T-helper 1 cell treated with Interleukin-12 subunit alpha and Interleukin-12 subunit beta and Interleukin-4 antibody, amounts not matched to agents 30 μg/mL and 1 μg/mL, for 36 hours (primary cell): ENCODE measurements around the gene ADAMTS17.

Source experiments
- H3K27ac Mint-ChIP-seq: one replicate; pipeline ENCODE4 v1.8.0; 2021; ENCODE audit warnings: mild to moderate bottlenecking, mixed read lengths
- H3K27me3 Mint-ChIP-seq: one replicate; pipeline ENCODE4 v1.8.0; 2021; ENCODE audit warnings: low read depth, mixed read lengths
- H3K36me3 Mint-ChIP-seq: one replicate; pipeline ENCODE4 v1.8.0; 2021; ENCODE audit warnings: low read depth, mixed read lengths
- H3K4me1 Mint-ChIP-seq: one replicate; pipeline ENCODE4 v1.8.0; 2021; ENCODE audit warnings: low read depth, mixed read lengths
- H3K4me3 Mint-ChIP-seq: one replicate; pipeline ENCODE4 v1.8.0; 2021; ENCODE audit warnings: mild to moderate bottlenecking, moderate library complexity, mixed read lengths
- H3K9me3 Mint-ChIP-seq: one replicate; pipeline ENCODE4 v1.8.0; 2021; ENCODE audit warnings: mixed read lengths

ADAMTS17 gene

DNA sequence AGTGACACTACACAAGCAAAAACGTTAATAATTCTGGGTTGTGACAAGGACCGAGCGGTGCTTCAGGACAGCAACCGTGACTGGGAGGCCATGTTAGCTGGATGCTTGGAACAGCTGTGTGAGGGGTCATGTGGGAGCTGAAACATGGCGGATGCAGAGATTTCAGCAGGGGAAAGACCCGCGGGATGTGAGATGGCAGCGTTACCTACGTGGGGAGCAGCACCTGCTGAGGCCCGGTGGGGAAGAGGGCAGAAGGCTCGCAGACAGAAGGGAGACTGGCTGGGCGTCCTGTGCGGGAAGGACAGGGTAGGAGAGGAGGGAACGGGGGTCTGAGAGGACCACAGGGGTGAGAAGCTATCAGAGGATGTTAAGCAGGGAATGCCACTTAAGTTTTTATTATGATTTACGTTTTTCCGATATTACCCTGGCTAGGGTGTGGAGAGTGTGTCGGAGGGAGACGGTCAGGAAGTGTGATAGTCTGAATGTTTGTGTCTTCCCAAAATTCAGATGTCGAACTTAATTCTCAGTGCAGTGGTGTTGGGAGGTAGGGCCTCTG lies 379.7 kb downstream of the ADAMTS17 start:
- no peak overlapping the region for H3K27ac Mint-ChIP-seq
- H3K36me3 Mint-ChIP-seq, result no peaks in the 10 kb centered on the region
- H3K4me3 Mint-ChIP-seq, result no peak overlapping the region
- H3K27me3 Mint-ChIP-seq, result peaks cover 5% of the 10 kb centered on the region
- peaks cover 3% of the 10 kb centered on the region for H3K4me1 Mint-ChIP-seq
- H3K9me3 Mint-ChIP-seq, result no peaks in the 10 kb centered on the region

DNA sequence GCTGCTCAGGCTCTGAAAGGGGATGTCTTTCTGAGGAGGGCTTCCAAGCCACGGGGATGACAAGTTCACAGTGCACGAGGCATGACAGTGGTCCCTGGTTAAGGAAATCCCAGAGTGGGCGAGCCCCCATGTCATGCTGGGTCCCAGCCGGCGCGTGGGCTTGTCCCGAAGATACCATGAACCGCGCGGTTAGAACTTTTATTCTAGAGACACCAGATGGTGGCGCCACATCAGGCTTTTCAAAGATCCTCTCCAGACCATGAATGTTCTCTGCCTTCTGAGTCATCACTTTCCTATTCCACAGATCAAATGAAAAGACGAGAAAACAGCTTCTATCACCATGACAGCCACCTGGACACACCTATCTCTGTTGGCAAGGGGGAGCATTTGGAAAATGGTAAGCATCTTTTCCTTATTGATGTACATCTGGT lies 380.7 kb downstream of the ADAMTS17 start:
- no peaks in the 10 kb centered on the region for H3K36me3 Mint-ChIP-seq
- H3K4me1 Mint-ChIP-seq, result peaks cover 3% of the 10 kb centered on the region
- H3K4me3 Mint-ChIP-seq, result no peak overlapping the region
- H3K27me3 Mint-ChIP-seq, result peaks cover 5% of the 10 kb centered on the region
- H3K27ac Mint-ChIP-seq, result no peak overlapping the region
- no peaks in the 10 kb centered on the region for H3K9me3 Mint-ChIP-seq

DNA sequence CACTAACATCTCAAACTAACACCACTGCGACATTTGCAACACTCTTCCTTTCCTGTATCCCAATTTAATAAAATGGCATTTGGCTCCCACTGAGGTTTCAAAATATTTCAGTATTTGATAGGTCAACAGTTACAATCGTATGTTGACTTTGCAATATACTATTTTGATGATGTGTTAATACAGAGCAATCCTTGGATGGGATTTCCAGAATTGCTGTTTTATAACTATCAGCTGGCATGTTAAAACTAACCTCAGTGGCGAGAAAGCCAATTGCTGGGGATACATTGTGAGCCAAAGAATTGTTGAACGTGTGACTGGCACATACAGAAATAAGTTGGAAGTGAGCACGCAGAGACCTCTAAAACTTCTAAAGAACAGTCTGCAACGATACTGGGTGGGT lies 382.4 kb downstream of the ADAMTS17 start:
- no peak overlapping the region for H3K4me3 Mint-ChIP-seq

DNA sequence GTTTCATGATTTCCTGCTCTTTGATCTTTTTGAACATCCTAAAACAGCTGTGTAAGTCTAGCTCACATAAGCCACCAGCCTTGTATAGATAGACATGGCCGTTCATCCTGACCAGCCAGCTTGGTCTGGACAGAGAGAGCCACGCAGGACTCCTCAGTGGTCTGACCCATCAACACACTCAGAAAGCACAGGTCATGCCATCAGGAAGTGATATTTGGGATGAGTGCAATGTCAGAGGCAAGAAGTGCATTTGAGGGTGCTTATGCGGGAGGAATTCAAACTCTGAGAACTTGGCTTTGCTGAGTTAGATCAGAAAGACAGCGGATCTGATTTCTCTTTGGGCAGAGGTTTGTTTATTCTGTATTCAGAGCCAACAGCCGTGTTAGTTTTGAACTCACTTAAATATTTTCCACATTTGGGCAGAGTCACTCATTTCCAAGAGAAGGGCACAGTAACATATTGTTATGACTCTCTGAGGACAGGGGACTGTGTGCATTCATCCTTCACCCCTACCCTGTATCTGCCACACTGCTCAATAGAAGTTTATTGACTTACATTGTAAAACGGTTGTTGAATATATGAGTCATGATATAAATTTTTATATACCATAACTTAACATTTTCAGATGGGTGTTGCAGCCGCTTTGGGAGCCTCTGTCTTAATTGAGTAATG lies 383.2 kb downstream of the ADAMTS17 start:
- H3K27me3 Mint-ChIP-seq, result peaks cover 5% of the 10 kb centered on the region
- no peaks in the 10 kb centered on the region for H3K36me3 Mint-ChIP-seq
- H3K27ac Mint-ChIP-seq, result no peak overlapping the region
- peaks cover 3% of the 10 kb centered on the region for H3K4me1 Mint-ChIP-seq
- H3K9me3 Mint-ChIP-seq, result no peaks in the 10 kb centered on the region
- H3K4me3 Mint-ChIP-seq, result no peak overlapping the region

More for the DNA sequence above, 382.4 kb downstream of the ADAMTS17 start:
- peaks cover 3% of the 10 kb centered on the region for H3K4me1 Mint-ChIP-seq
- H3K9me3 Mint-ChIP-seq, result no peaks in the 10 kb centered on the region
- no peak overlapping the region for H3K27ac Mint-ChIP-seq
- H3K27me3 Mint-ChIP-seq, result peaks cover 5% of the 10 kb centered on the region
- no peaks in the 10 kb centered on the region for H3K36me3 Mint-ChIP-seq

DNA sequence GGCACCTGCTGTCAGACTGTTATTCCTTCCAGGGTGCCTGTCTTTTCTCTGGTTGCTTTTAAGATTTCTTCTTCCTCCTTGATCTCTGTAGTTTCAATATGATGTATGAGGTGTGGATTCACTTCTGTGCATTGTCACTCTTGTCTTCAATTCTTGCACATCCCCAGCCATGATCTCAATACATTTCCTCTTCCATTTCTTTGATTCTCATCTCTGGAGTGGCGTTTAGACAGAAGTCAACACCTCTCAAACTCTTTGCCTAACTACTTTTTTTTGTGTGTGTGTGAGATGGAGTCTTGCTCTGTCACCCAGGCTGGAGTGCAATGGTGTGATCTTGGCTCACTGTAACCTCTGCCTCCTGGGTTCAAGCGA lies 384.1 kb downstream of the ADAMTS17 start:
- Mint-ChIP-seq H3K9me3 (no peaks in the 10 kb centered on the region), H3K36me3 (no peaks in the 10 kb centered on the region), H3K27ac (no peak overlapping the region), H3K27me3 (peaks cover 5% of the 10 kb centered on the region), H3K4me1 (peaks cover 3% of the 10 kb centered on the region), H3K4me3 (no peak overlapping the region)

DNA sequence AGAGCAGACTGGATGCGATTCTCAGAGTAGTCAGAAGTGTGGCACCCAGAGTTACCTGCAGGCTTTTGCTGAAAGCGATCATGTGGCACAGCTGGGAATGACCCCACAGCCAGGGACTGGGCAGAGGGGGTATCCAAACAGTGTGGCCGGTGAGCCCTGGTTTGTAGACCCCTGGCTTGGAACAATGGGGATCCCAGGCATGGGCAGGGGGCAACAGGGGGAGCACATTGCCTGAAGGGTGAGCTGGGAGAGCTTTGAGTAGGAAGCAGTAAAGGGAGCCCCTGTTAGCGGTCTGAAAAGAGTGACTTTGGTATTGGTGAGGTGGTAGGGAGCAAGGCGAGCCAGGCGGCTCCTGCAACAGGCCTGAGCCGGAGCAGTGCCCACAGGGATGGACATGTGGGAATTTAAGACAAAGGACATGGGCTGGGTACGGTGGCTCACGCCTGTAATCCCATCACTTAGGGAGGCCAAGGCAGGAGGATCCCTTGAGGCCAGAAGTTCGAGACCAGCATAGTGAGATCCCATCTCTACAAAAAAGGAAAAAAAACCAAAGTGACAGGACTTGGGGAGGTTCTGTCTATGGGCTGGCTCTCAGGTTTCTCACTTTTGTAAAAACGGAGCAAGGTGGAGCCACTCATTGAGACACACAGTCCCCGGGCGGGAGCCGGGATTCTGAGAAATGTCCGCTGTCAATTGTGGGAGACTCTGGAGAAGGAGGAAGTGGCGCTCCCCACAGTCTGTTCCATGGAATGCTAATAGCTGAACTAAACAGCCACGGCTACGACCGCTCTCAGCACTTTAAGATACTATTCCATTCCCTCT lies 384.7 kb downstream of the ADAMTS17 start:
- Mint-ChIP-seq H3K4me3 (no peak overlapping the region), H3K4me1 (peaks cover 3% of the 10 kb centered on the region), H3K9me3 (no peaks in the 10 kb centered on the region), H3K27ac (no peak overlapping the region), H3K36me3 (no peaks in the 10 kb centered on the region), H3K27me3 (peaks cover 5% of the 10 kb centered on the region)

DNA sequence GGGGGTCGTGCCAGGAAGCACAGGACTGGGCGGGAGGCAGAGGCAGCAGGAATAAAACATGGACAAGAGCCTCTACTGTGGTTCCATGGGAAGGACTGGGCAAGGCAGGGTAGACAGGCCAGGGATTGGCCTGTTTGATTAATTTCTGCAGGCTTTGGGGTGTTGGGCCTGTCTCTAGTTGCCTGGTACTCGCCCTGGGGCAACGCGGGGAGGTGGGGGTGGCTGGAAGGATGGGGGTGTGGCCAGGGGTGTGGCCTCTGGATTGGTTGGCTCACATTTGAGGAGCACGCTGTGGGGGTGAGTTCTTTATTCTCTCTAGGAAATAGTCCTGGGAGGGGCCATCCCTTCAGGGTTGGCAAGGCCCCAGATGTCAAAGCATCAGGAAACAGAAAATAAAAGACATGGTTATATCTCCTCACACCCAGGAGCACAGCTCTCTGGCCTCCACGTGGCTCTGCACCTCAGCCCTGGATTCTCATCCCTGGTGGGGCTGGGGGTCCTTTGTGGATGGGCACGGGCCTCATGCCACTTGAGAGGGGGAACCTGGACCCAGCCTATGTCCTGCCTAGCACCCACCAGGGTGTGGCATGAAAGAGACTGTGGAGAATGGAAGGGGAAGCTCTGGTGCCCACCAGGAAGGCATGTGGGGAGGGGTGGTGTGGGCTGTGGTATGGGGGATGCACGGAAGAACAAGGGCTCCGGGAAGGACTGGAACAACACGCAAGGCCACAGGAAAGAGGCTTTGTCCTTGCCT lies 385.6 kb downstream of the ADAMTS17 start:
- H3K4me1 Mint-ChIP-seq, result peaks cover 3% of the 10 kb centered on the region
- no peak overlapping the region for H3K4me3 Mint-ChIP-seq
- H3K9me3 Mint-ChIP-seq, result no peaks in the 10 kb centered on the region
- H3K36me3 Mint-ChIP-seq, result no peaks in the 10 kb centered on the region
- H3K27me3 Mint-ChIP-seq, result peaks cover 5% of the 10 kb centered on the region
- no peak overlapping the region for H3K27ac Mint-ChIP-seq

DNA sequence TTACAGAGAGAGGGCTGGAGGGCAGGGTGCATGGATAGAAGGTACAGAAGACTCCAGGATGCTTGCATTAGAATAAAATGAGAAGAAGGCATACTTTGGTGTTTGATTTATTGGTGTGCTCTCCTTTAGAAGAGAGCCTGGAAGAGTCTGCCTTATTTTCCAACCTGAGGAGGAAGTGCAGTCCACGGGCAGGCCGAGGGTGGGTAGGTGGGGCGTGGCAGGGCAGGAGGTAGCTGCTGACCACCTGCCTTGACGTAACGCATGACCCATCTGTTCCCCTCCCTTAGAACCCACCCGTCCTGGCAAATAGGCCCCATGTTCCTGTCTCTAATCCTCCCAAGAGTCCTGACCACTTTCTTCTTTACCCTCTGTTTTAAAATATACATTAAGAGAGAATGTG lies 386.2 kb downstream of the ADAMTS17 start:
- Mint-ChIP-seq H3K27ac (no peak overlapping the region), H3K36me3 (no peaks in the 10 kb centered on the region), H3K4me1 (peaks cover 3% of the 10 kb centered on the region), H3K27me3 (peaks cover 8% of the 10 kb centered on the region), H3K9me3 (no peaks in the 10 kb centered on the region), H3K4me3 (no peak overlapping the region)

DNA sequence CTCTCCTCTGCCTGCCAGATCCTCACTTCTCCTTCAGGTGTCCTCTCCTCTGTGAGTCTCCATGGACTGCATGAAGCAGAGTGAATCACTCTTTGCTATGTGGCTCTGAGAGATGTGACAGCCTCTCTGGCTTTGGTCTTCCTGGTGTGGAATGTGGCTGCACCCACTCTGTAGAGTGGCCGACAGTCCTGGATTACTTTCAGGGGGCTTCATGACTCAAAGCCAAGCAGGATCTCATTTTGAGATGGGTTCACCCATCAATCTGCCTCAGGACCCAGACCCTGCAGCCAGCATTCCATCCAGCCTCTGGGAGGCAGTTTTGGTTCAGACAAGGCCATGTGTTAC lies 386.6 kb downstream of the ADAMTS17 start:
- Mint-ChIP-seq H3K9me3 (no peaks in the 10 kb centered on the region), H3K4me3 (no peak overlapping the region), H3K27ac (no peak overlapping the region), H3K27me3 (peaks cover 8% of the 10 kb centered on the region), H3K4me1 (peaks cover 3% of the 10 kb centered on the region), H3K36me3 (no peaks in the 10 kb centered on the region)

DNA sequence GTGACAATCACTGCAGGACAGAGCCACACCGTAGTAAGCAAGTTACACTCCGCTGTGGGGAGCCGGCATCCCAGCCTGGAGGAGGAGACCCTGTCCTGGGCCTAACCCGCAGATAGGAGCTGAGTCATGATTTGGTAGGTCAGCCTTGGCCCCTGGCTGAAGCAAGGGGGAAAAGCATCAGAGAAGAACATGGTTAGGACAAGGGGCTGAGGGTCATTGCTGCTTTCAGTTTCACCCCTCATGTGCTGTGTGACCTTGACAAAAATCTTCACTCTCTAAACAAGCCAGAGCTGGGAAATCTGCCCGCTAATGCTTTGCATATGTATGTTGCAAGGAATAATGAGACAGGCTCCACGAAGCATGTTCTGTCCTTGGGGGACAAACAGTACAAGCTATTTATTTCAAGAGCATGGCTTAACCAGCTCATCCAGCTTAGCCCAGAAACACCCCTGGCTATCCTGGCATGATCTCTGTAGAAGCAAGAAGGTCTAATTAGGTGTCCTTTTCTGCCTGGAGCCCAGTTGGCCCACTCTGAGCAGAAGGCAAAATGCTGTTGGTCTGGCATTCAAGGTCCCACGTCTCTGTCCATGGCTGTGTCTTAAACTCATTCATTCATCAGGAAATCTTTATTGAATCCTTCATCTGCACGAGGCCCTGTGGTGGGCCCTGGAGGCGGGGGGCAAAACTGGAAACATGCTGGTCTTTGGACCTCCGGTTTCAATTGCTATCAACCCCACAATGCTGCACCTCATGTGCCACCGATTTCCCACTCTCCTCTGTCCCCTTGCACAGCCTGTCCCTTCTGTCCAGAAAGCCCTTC lies 387.2 kb downstream of the ADAMTS17 start:
- Mint-ChIP-seq H3K36me3 (no peaks in the 10 kb centered on the region), H3K9me3 (no peaks in the 10 kb centered on the region), H3K27me3 (peaks cover 8% of the 10 kb centered on the region), H3K27ac (no peak overlapping the region), H3K4me3 (no peak overlapping the region), H3K4me1 (peaks cover 3% of the 10 kb centered on the region)

DNA sequence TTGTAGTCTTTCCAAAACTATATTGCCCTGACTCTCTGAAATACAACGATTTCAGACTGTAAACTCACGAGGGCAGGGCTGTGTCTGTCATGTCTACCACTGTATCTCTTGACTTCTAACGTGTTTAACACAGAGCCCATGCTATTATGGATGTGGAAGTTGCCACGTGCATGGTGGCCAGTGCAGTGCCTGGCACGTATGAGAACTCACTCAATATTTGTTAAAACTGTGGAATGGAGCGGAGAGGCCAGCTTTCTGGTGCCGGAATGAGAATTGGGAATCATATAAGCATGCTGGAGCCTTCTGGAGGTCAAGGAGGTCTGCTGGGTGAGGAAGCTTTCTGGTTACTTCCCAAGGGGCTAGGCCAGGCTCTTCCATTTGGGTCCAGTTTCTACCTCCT lies 387.9 kb downstream of the ADAMTS17 start:
- H3K4me3 Mint-ChIP-seq, result no peak overlapping the region
- H3K27ac Mint-ChIP-seq, result no peak overlapping the region
- H3K4me1 Mint-ChIP-seq, result peaks cover 3% of the 10 kb centered on the region
- peaks cover 8% of the 10 kb centered on the region for H3K27me3 Mint-ChIP-seq
- no peaks in the 10 kb centered on the region for H3K9me3 Mint-ChIP-seq
- no peaks in the 10 kb centered on the region for H3K36me3 Mint-ChIP-seq

DNA sequence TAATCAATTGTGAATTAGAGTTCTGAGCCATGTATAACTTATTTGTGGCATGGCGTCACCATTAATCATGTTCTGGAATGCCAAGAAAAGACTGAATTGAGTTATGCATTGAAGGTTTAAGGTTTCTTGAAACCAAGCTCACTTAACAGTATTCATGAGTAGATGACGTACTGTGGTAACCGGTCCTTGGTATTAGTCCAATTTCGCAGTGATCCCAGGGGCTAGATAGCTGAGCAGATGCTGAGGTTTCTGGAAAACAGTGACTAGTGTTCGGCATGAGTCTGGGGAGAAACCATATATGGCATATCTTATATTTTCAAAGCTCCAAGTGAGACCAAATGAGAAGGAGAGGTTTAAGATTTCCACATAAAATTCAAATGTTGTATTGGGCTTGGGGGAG lies 390.3 kb downstream of the ADAMTS17 start:
- Mint-ChIP-seq H3K4me3 (no peak overlapping the region), H3K36me3 (no peaks in the 10 kb centered on the region), H3K27ac (no peak overlapping the region), H3K27me3 (peaks cover 3% of the 10 kb centered on the region), H3K4me1 (no peaks in the 10 kb centered on the region), H3K9me3 (no peaks in the 10 kb centered on the region)

DNA sequence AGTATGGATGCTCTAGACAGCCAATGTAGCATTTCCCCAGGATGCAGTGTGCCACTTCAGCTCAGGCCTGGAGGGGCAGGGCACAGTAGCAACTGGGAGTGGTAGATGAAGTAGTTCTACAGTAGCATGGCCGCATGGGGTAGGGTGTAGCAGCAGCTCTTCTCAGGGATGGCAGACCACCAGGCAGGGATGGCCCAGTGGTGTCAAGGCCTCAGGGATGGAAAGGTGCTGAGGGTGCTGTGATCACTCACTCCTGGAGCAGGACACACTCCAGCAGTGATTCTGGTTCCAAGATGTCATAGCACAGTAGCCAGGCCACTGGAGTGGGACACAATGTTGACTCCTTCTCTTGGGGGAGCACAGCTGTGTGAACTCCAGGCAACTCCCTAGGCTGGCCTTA lies 397.6 kb downstream of the ADAMTS17 start:
- Mint-ChIP-seq H3K4me1 (no peaks in the 10 kb centered on the region), H3K27ac (no peak overlapping the region), H3K27me3 (no peaks in the 10 kb centered on the region), H3K36me3 (no peaks in the 10 kb centered on the region), H3K4me3 (no peak overlapping the region), H3K9me3 (peaks cover 29% of the 10 kb centered on the region)

DNA sequence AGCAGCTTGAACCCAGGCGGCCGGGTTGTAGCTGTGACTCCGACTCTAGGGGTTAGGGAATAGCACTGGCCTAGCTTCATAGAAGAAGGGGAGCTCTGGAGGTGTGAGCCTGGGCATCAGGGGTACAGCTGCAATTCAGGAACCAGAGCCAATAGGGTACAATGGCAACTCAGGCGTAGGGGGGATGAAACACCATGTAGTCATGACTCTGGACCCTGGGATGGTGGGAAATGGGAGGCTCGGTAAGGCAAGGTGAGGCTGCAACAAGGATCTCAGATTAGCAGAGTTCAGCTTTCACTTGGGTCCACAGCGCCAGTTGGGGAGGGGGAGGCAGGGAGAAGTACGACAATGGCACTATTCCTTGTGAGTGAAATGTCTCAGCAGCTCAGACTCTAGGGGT lies 398.3 kb downstream of the ADAMTS17 start:
- peaks cover 29% of the 10 kb centered on the region for H3K9me3 Mint-ChIP-seq
- no peaks in the 10 kb centered on the region for H3K4me1 Mint-ChIP-seq
- H3K36me3 Mint-ChIP-seq, result no peaks in the 10 kb centered on the region
- H3K27me3 Mint-ChIP-seq, result no peaks in the 10 kb centered on the region
- H3K27ac Mint-ChIP-seq, result no peak overlapping the region
- no peak overlapping the region for H3K4me3 Mint-ChIP-seq
